ENCODE results near the gene SLC13A3. TPM values are rescaled to one million over a fixed set of nuclear protein-coding genes. Genes with fewer than 3 reads are reported as not detected.

The SLC13A3 gene, protein sequence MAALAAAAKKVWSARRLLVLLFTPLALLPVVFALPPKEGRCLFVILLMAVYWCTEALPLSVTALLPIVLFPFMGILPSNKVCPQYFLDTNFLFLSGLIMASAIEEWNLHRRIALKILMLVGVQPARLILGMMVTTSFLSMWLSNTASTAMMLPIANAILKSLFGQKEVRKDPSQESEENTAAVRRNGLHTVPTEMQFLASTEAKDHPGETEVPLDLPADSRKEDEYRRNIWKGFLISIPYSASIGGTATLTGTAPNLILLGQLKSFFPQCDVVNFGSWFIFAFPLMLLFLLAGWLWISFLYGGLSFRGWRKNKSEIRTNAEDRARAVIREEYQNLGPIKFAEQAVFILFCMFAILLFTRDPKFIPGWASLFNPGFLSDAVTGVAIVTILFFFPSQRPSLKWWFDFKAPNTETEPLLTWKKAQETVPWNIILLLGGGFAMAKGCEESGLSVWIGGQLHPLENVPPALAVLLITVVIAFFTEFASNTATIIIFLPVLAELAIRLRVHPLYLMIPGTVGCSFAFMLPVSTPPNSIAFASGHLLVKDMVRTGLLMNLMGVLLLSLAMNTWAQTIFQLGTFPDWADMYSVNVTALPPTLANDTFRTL
- total RNA-seq (31.5 TPM), polyA plus RNA-seq (ENCODE audit: insufficient read depth, low read depth, low replicate concordance) (241 TPM)
- long read RNA-seq, donor 1, partial matches to known transcripts, result 0 of 1 reads
- long read RNA-seq, donor 1, other reads (novel, unspliced or antisense), result 0 of 1 reads
- long read RNA-seq, donor 2, full-length matches to known transcripts, result 7 of 7 reads
- long read RNA-seq, donor 2, partial matches to known transcripts, result 0 of 7 reads
- long read RNA-seq, donor 2, other reads (novel, unspliced or antisense), result 0 of 7 reads
- long read RNA-seq, donor 3, partial matches to known transcripts, result 0 of 2 reads
- long read RNA-seq, donor 3, other reads (novel, unspliced or antisense), result 0 of 2 reads
- long read RNA-seq, donor 4, full-length matches to known transcripts, result 1 of 1 reads
- long read RNA-seq, donor 4, partial matches to known transcripts, result 0 of 1 reads
- long read RNA-seq, donor 4, other reads (novel, unspliced or antisense), result 0 of 1 reads
- long read RNA-seq, donor 5, result 0 reads
- long read RNA-seq, donor 6, result 0 reads
- long read RNA-seq, donor 7, full-length matches to known transcripts, result 3 of 24 reads
- long read RNA-seq, donor 7, partial matches to known transcripts, result 7 of 24 reads
- long read RNA-seq, donor 7, other reads (novel, unspliced or antisense), result 14 of 24 reads
- long read RNA-seq, donor 8, result 0 reads
- long read RNA-seq, donor 9, result 0 reads
- long read RNA-seq, donor 10, full-length matches to known transcripts, result 2 of 2 reads
- long read RNA-seq, donor 10, partial matches to known transcripts, result 0 of 2 reads
- long read RNA-seq, donor 10, other reads (novel, unspliced or antisense), result 0 of 2 reads

GRCh38 chr20:46651091-46651962, at the start of gene SLC13A3:
Gene SLC13A3, minus strand, starts transcription at chr20:46651459. Its CDS starts 38 bp downstream, at chr20:46651421.
- H3K4me3 ChIP-seq (ENCODE audit: low read length in 3 of 3), result peak within 1 kb of the TSS in 2 of 3 donors; percentile 73 to 85
- no peaks in the 10 kb centered on the region for H3K27me3 ChIP-seq (ENCODE audit: control insufficient read depth, insufficient read depth, low read length)
- no peaks in the 10 kb centered on the region for H3K4me1 ChIP-seq (ENCODE audit: control insufficient read depth in 2 of 3, insufficient read depth in 2 of 3, low read depth in 1 of 3, low read length in 3 of 3)
- H3K9me3 ChIP-seq (ENCODE audit: control insufficient read depth in 2 of 3, insufficient read depth in 1 of 3, low read length in 3 of 3), result no peaks in the 10 kb centered on the region
- FAIRE-seq, result no peak
- H3K36me3 ChIP-seq (ENCODE audit: control insufficient read depth in 2 of 3, insufficient read depth in 3 of 3, low read length in 3 of 3), result peaks cover 0 to 3% (median 0%) of the 10 kb centered on the region in 3 donors
- intact Hi-C loops (cut with DNase I), result no loop called here
- H3K27ac ChIP-seq (ENCODE audit: low read depth in 2 of 2, low read length in 2 of 2), result peak within 1 kb of the TSS; percentile 81 to 91
- DNase-seq, result peak in 4 of 5 donors; percentile 31 to 52 (median 46)
- no peak for TF ChIP-seq CTCF (IDR thresholded peaks at IDR 0.05; ENCODE audit: borderline replicate concordance, extremely low read depth, insufficient read depth)
- peak within 1 kb of the TSS in 1 of 3 donors; percentile 72 for H3K9ac ChIP-seq (ENCODE audit: low read length in 3 of 3)

DNA sequence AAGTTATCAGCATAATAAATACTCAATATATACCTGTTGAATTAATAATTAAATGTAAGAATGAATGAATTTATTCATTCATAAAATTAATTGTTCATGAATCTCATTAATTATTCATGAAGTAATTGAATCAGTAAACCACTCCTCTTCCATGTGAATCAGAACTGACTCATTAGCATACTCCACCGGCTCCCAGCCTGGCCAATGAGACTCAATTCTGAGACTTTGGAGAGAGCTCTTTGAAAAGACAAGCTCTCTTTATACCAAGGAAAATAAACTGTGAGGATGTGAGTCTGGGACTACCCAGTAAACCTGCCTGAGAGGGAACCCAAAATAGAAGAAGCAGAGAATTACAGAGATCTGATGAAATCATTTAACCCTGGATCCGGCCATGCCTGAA, 49.8 kb upstream of the SLC13A3 start:
- no peaks in the 10 kb centered on the region for H3K9me3 ChIP-seq (ENCODE audit: control insufficient read depth in 2 of 3, insufficient read depth in 1 of 3, low read length in 3 of 3)
- FAIRE-seq, result no peak
- H3K4me1 ChIP-seq (ENCODE audit: control insufficient read depth in 2 of 3, insufficient read depth in 2 of 3, low read depth in 1 of 3, low read length in 3 of 3), result no peaks in the 10 kb centered on the region
- H3K27me3 ChIP-seq (ENCODE audit: control insufficient read depth, insufficient read depth, low read length), result no peaks in the 10 kb centered on the region
- no peak for DNase-seq
- H3K4me3 ChIP-seq (ENCODE audit: low read length in 3 of 3), result no peak overlapping the region
- no peak overlapping the region for H3K9ac ChIP-seq (ENCODE audit: low read length in 3 of 3)
- no peak overlapping the region for H3K27ac ChIP-seq (ENCODE audit: low read depth in 2 of 2, low read length in 2 of 2)
- no peak for TF ChIP-seq CTCF (IDR thresholded peaks at IDR 0.05; ENCODE audit: borderline replicate concordance, extremely low read depth, insufficient read depth)
- no peaks in the 10 kb centered on the region for H3K36me3 ChIP-seq (ENCODE audit: control insufficient read depth in 2 of 3, insufficient read depth in 3 of 3, low read length in 3 of 3)
- intact Hi-C loops (cut with DNase I), result no loop called here

DNA sequence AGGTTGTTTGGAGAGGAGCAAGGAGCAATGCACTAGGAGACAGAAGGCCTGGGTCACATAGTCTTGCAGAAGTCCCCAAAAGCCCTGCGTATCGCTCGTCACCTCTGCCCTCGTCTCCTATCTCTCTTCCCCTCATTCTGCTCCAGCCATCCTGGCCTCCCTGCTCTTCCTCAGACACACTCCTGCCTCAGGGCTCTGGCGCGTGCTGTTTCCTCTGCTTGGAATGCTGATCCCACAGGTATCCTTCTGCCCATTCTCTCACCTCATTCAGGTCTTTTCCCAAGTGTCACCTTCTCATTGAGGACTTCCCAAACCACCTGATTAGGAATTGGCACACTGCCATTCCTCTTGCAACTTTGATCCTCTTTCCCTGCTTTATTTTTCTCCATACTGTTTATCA, 49.2 kb upstream of the SLC13A3 start:
- Histone ChIP-seq H3K9me3 (ENCODE audit: control insufficient read depth in 2 of 3, insufficient read depth in 1 of 3, low read length in 3 of 3) (no peaks in the 10 kb centered on the region), H3K4me1 (ENCODE audit: control insufficient read depth in 2 of 3, insufficient read depth in 2 of 3, low read depth in 1 of 3, low read length in 3 of 3) (no peaks in the 10 kb centered on the region), H3K27ac (ENCODE audit: low read depth in 2 of 2, low read length in 2 of 2) (no peak overlapping the region), H3K36me3 (ENCODE audit: control insufficient read depth in 2 of 3, insufficient read depth in 3 of 3, low read length in 3 of 3) (no peaks in the 10 kb centered on the region), H3K27me3 (ENCODE audit: control insufficient read depth, insufficient read depth, low read length) (no peaks in the 10 kb centered on the region), H3K9ac (ENCODE audit: low read length in 3 of 3) (no peak overlapping the region), H3K4me3 (ENCODE audit: low read length in 3 of 3) (no peak overlapping the region)
- intact Hi-C loops (cut with DNase I), result no loop called here
- no peak for FAIRE-seq
- no peak for DNase-seq
- no peak for TF ChIP-seq CTCF (IDR thresholded peaks at IDR 0.05; ENCODE audit: borderline replicate concordance, extremely low read depth, insufficient read depth)
